ENCODE data around the gene CYTH1.

Gene CYTH1

GRCh38 chr17:78658281-78658785, 123.7 kb downstream of the CYTH1 start:
- no peak for DNase-seq (ENCODE audit: extremely low read depth in 1 of 2, low read depth in 1 of 2)

DNA sequence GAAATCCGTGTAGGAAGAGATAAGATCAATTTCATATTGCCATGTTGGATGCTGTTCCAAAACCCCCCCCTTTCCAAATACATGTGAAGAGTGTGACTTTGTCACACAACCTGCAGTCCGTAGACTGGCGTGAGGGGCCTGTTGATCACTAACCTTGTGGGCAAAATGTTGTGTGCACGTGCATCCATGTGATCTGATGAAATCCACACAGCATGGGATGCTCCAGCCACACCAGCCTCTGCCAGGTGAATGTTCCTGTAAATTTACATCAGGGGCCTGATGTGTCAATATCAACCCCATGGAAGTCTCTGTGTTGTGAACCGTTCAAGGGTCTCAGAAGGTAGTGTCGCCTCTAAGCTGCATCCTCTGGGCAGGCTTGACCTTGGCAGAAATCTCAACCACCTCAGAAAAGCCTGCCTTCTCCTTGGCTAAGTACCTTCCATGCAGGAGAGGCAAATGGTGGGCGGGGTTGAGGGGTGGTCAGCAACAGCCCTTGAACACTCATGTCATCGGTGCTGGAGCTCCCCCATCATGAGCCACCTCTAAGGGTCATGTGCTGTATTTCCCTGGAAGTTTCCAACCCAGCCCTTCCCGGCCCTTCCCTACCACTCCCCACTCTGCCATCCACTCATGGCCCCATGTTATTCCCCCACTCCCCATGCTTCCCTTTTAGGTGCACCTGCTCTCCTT, 126.7 kb downstream of the CYTH1 start:
- DNase-seq (ENCODE audit: extremely low read depth in 1 of 2, low read depth in 1 of 2) = no peak

DNA sequence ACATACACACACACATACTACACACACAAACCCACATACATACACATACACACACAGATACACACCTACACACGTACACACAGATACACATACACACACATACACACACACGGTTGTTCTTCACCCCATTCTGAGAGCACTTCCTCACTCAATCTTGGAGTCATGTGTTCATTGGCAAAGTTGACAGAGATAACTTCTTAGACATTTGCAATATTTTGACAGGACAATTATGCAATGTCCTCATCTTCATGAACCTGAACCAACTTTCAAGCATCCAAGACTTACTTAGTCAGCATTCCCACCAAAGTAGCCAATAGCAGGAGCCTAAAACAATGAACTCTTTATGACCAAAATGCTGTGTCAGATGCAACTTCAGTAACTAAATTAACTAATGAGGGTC, 127.7 kb downstream of the CYTH1 start:
- no peak for DNase-seq (ENCODE audit: extremely low read depth in 1 of 2, low read depth in 1 of 2)

- DNase-seq (ENCODE audit: extremely low read depth in 1 of 2, low read depth in 1 of 2) = no peak
Measured at GRCh38 chr17:78653382-78653781, 128.7 kb downstream of the CYTH1 start.

- DNase-seq (ENCODE audit: extremely low read depth in 1 of 2, low read depth in 1 of 2) = no peak
Measured at GRCh38 chr17:78652913-78653312, 129.2 kb downstream of the CYTH1 start.

DNA sequence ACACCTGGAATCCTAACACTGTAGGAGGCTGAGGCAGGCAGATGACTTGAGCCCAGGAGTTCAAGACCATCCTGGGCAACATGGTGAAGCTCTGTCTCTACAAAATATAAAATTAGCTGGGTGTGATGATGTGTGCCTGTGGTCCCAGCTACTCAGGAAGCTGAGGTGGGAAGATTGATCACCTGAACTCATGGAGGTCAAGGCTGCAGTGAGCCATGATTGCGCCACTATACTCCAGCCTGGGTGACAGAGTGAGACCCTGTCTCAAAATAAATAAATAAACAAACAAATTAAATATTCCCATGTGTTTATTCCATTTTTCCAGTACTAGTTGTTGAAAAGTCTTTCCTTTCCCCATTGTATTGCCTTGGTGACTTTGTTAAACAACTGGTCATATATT, 130.0 kb downstream of the CYTH1 start:
- DNase-seq (ENCODE audit: extremely low read depth in 1 of 2, low read depth in 1 of 2) = no peak

- DNase-seq (ENCODE audit: extremely low read depth in 1 of 2, low read depth in 1 of 2) = no peak
Measured at GRCh38 chr17:78651554-78651953, 130.5 kb downstream of the CYTH1 start.

DNA sequence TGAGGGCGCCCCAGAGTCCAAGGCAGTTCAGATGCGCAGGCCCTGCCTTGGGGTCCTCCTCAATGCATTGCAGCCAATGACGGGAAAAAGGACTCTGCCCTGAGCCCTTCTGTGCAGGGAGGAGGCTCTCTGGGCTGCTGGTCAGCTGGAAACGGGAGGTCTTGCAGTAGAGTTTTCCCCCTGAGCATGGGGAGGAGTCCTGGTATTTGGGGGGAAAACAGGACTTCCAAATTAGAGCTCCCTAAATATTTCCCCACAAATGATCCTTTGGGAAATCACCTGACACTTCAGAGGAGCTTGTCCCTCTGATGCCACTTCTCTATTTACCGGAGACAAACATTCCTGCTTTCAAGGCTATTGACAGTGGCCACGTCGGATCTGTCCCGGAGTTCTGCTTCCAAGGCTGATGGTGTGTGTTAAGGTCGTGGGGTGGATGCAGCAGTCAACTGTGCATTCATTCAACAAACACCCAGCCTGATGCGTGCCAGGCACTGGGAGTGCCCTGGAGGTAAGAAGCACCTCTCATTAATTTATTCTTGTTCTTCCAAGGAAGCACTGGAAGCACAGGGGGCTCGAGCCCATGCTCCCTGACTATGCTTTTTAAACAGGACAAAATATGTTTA, 131.9 kb downstream of the CYTH1 start:
- DNase-seq (ENCODE audit: extremely low read depth in 1 of 2, low read depth in 1 of 2) = no peak

- no peak for DNase-seq (ENCODE audit: extremely low read depth in 1 of 2, low read depth in 1 of 2)
Measured at GRCh38 chr17:78648293-78648692, 133.8 kb downstream of the CYTH1 start.

DNA sequence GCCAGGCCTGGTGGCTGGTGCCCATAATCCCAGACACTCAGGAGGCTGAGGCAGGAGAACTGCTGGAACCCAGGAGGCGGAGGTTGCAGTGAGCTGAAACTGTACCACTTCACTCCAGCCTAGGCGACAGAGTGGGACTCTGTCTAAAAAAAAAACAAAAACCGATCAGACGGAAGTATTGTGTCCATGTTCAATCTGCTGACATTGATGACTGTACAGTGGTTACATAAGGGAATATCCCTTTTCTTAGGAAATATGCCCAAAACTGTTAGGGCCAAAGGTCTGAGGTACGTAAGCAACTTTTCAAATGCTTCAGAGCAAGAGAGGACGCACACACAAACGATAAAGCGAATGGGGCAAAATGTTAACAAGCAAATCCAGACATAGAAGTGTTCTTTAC, 135.0 kb downstream of the CYTH1 start:
- no peak for DNase-seq (ENCODE audit: extremely low read depth in 1 of 2, low read depth in 1 of 2)

GRCh38 chr17:78645421-78646295, 136.4 kb downstream of the CYTH1 start:
- DNase-seq (ENCODE audit: extremely low read depth in 1 of 2, low read depth in 1 of 2) = peak in 1 of 2 donors; percentile 23

GRCh38 chr17:78644931-78645351, 137.1 kb downstream of the CYTH1 start:
- no peak for DNase-seq (ENCODE audit: extremely low read depth in 1 of 2, low read depth in 1 of 2)

DNA sequence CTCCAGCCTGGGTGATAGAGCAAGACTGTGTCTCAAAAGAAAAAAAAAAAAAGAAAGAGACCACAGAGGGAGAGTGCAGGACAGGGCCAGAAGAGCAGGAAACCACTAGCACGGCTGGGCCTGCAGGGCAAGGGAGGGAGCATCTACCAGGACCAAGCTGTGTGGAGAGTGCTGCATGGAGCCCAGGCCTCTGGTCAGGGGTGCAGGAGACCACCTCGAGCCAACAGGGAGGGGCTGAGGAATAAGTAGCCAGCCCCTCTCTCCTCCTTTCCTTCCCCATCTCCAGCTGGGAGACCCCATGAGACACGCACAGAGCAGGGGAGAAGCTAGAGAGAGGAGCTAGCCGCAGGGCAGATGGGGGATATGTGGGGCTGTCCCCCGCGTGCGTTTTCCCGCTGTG, 137.8 kb downstream of the CYTH1 start:
- no peak for DNase-seq (ENCODE audit: extremely low read depth in 1 of 2, low read depth in 1 of 2)

GRCh38 chr17:78643326-78643725, 138.7 kb downstream of the CYTH1 start:
- no peak for DNase-seq (ENCODE audit: extremely low read depth in 1 of 2, low read depth in 1 of 2)

DNA sequence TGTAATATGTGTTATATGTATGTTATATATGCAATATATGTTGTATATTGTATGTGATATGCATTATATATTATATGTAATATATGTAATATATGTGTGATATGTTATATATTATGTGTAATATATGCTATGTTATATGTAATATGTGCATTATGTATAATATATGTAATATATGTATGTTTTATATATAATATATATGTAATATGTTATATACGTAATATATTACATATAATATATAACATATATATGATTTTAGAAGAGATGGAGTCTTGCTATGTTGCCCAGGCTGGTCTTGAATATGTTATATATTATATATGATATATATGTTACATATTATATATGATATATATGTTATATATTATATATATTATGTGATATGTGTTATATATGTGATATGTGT, 139.4 kb downstream of the CYTH1 start:
- no peak for DNase-seq (ENCODE audit: extremely low read depth in 1 of 2, low read depth in 1 of 2)

GRCh38 chr17:78641666-78642065, 140.4 kb downstream of the CYTH1 start:
- no peak for DNase-seq (ENCODE audit: extremely low read depth in 1 of 2, low read depth in 1 of 2)

GRCh38 chr17:78641243-78641642, 140.8 kb downstream of the CYTH1 start:
- no peak for DNase-seq (ENCODE audit: extremely low read depth in 1 of 2, low read depth in 1 of 2)

GRCh38 chr17:78640700-78641099, 141.4 kb downstream of the CYTH1 start:
- DNase-seq (ENCODE audit: extremely low read depth in 1 of 2, low read depth in 1 of 2) = no peak

- DNase-seq (ENCODE audit: extremely low read depth in 1 of 2, low read depth in 1 of 2) = no peak
Measured at GRCh38 chr17:78637643-78638420, 144.2 kb downstream of the CYTH1 start.

DNA sequence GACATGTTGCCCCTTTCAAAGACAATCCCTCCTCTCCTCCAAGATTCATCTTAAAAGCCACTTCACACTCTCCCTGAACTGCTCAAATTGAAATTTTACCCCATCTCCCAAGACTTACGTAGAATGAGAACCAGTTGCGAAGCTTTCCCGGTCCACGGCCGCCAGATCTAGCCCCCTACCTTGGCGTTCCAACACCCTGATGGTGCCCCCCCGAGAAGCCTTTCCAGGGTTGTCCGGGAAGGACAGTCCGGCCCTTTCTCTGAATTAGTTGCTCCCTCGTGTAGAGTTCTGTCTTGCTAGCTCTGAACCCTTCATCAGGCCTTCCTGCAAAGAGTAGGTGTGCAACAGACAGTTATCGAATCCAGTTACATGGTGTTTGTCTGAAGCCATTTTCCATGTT, 144.9 kb downstream of the CYTH1 start:
- DNase-seq (ENCODE audit: extremely low read depth in 1 of 2, low read depth in 1 of 2) = no peak

DNA sequence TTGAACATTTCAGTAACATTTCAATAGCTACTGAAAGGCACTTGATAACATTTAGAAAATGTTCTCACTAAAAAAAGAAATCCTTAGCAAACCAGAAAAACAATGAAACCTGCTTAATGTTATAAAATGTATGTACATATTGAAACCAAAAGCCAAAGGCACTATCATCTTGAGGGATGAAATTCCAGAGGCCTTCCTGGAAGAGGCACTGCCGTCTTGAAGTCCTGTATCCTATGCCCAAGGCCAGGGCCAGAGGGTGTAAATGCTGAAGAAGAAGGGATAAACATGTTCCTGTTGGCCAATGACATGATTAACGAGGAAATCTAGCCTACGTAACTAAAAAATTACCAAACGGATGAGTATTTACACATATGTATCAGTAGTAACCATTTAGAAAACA, 147.9 kb downstream of the CYTH1 start:
- no peak for DNase-seq (ENCODE audit: extremely low read depth in 1 of 2, low read depth in 1 of 2)

Data from activated CD8-positive, alpha-beta memory T cell treated with anti-CD3 and anti-CD28 coated beads for 1 hour (primary cell).